Natural killer cell treated with Interleukin-12 subunit alpha and Interleukin-12 subunit beta and Interleukin-15 and Interleukin-18, amount 100 ng/mL, for 72 hours (primary cell): ENCODE measurements around the gene FUT1. TPM values are rescaled to one million over a fixed set of nuclear protein-coding genes. Genes with fewer than 3 reads are reported as not detected.
"Not testable (repeated sequence)": the region's sequence is repeated elsewhere in the genome, so short reads cannot be mapped to it uniquely, and the experiment has no call there.

Source experiments
- ATAC-seq, 2 donors: fragments of 150-1000 bp; cut with Tn5 transposase in 1 of 2; sonication (Bioruptor Pico), chemical (Tn5 transposase) in 1 of 2; 2 replicates each; pipeline ENCODE4 v1.10.0; 2021
- DNase-seq: peaks from one replicate; pipeline ENCODE4 v3.0.0; 2022; ENCODE audit warnings: low spot score
- H3K27ac Mint-ChIP-seq, 2 donors: 1 replicate in 1 of 2; 2 replicates in 1 of 2; pipeline ENCODE4 v1.8.0; 2022; ENCODE audit warnings: mixed read lengths in 2 of 2, mild to moderate bottlenecking in 1 of 2, moderate library complexity in 1 of 2
- H3K27me3 Mint-ChIP-seq, 2 donors: 1 replicate in 1 of 2; 2 replicates in 1 of 2; pipeline ENCODE4 v1.8.0; 2022; ENCODE audit warnings: mixed read lengths in 2 of 2
- H3K36me3 Mint-ChIP-seq: one replicate; pipeline ENCODE4 v1.8.0; 2022; ENCODE audit warnings: mixed read lengths
- H3K4me1 Mint-ChIP-seq, 2 donors: 1 replicate in 1 of 2; 2 replicates in 1 of 2; pipeline ENCODE4 v1.8.0; 2022; ENCODE audit warnings: low read depth in 2 of 2, mixed read lengths in 2 of 2, mild to moderate bottlenecking in 1 of 2
- H3K4me3 Mint-ChIP-seq: one replicate; pipeline ENCODE4 v1.8.0; 2022; ENCODE audit warnings: mixed read lengths
- H3K9me3 Mint-ChIP-seq: 2 replicates; pipeline ENCODE4 v1.8.0; 2022; ENCODE audit warnings: mixed read lengths
- total RNA-seq, 2 donors: library from RNA; stranded (reverse); gene quantifications; one replicate each; pipeline ENCODE4 v1.2.3, GENCODE V29; 2022

Gene FUT1
- total RNA-seq, 2 donors from 2014 or later: 0.21 TPM; not detected in 1

GRCh38 chr19:48724796-48725753 lies 27.4 kb downstream of the FUT1 start:
- Mint-ChIP-seq H3K9me3 (peaks cover 8% of the 10 kb centered on the region), H3K27ac (peak overlapping the region; percentile 77 to 86), H3K36me3 (peaks cover 16% of the 10 kb centered on the region), H3K4me3 (peak overlapping the region; percentile 47), H3K4me1 (peaks cover 21 to 26% of the 10 kb centered on the region in 2 donors), H3K27me3 (no peaks in the 10 kb centered on the region)
- peak; percentile 42 to 59 for ATAC-seq
- DNase-seq: no peak

GRCh38 chr19:48722196-48722708 lies 30.2 kb downstream of the FUT1 start:
- Mint-ChIP-seq H3K27ac (no peak overlapping the region), H3K27me3 (no peaks in the 10 kb centered on the region), H3K36me3 (peaks cover 16% of the 10 kb centered on the region), H3K4me1 (peaks cover 21 to 26% of the 10 kb centered on the region in 2 donors), H3K9me3 (peaks cover 8% of the 10 kb centered on the region), H3K4me3 (no peak overlapping the region)
- ATAC-seq (no peak), DNase-seq (no peak)

- Mint-ChIP-seq H3K27ac (peak overlapping the region; percentile 88 to 92), H3K4me1 (peaks cover 12 to 16% of the 10 kb centered on the region in 2 donors), H3K9me3 (peaks cover 3% of the 10 kb centered on the region), H3K4me3 (peak overlapping the region; percentile 90), H3K27me3 (no peaks in the 10 kb centered on the region), H3K36me3 (peaks cover 9% of the 10 kb centered on the region)
- ATAC-seq (peak; percentile 94 to 95), DNase-seq (peak; percentile 95)
Observed at GRCh38 chr19:48720613-48721296, 31.7 kb downstream of the FUT1 start.

- DNase-seq: no peak
- Mint-ChIP-seq H3K27ac (peak overlapping the region; percentile 88 to 92), H3K9me3 (peaks cover 3% of the 10 kb centered on the region), H3K36me3 (peaks cover 5% of the 10 kb centered on the region), H3K4me1 (peaks cover 9 to 12% of the 10 kb centered on the region in 2 donors), H3K27me3 (no peaks in the 10 kb centered on the region), H3K4me3 (peak overlapping the region; percentile 90)
- peak in 1 of 2 donors; percentile 1 for ATAC-seq
Observed at GRCh38 chr19:48720251-48720612, 32.2 kb downstream of the FUT1 start.

- peaks cover 6 to 9% of the 10 kb centered on the region in 2 donors for H3K4me1 Mint-ChIP-seq
- H3K4me3 Mint-ChIP-seq: peak within 1 kb of the TSS; percentile 90
- H3K9me3 Mint-ChIP-seq: no peaks in the 10 kb centered on the region
- DNase-seq (no peak), ATAC-seq (no peak)
- H3K36me3 Mint-ChIP-seq: no peaks in the 10 kb centered on the region
- H3K27ac Mint-ChIP-seq: peak within 1 kb of the TSS; percentile 88 to 92
- H3K27me3 Mint-ChIP-seq: no peaks in the 10 kb centered on the region
Observed at GRCh38 chr19:48719263-48720171, 32.9 kb downstream of the FUT1 start, which contains the start of gene MAMSTR. Gene MAMSTR (minus strand): TSS chr19:48719725. CDS start chr19:48719031, 694 bp downstream.

GRCh38 chr19:48718711-48719231 lies 33.7 kb downstream of the FUT1 start:
- Mint-ChIP-seq H3K27ac (no peak overlapping the region), H3K4me1 (peaks cover 7 to 9% of the 10 kb centered on the region in 2 donors), H3K9me3 (no peaks in the 10 kb centered on the region), H3K36me3 (no peaks in the 10 kb centered on the region), H3K4me3 (no peak overlapping the region), H3K27me3 (no peaks in the 10 kb centered on the region)
- no peak for DNase-seq
- ATAC-seq: no peak

GRCh38 chr19:48718106-48718505 lies 34.3 kb downstream of the FUT1 start:
- ATAC-seq, H3K27me3 Mint-ChIP-seq, H3K4me3 Mint-ChIP-seq, H3K4me1 Mint-ChIP-seq, H3K36me3 Mint-ChIP-seq, H3K9me3 Mint-ChIP-seq, H3K27ac Mint-ChIP-seq, DNase-seq: not testable (repeated sequence)

- H3K9me3 Mint-ChIP-seq: no peaks in the 10 kb centered on the region
- no peak for DNase-seq
- H3K4me1 Mint-ChIP-seq: peaks cover 7 to 9% of the 10 kb centered on the region in 2 donors
- ATAC-seq: no peak
- no peak overlapping the region for H3K4me3 Mint-ChIP-seq
- no peaks in the 10 kb centered on the region for H3K27me3 Mint-ChIP-seq
- H3K27ac Mint-ChIP-seq: no peak overlapping the region
- no peaks in the 10 kb centered on the region for H3K36me3 Mint-ChIP-seq
Observed at GRCh38 chr19:48716562-48717291, 35.7 kb downstream of the FUT1 start.

- Mint-ChIP-seq H3K4me1 (peaks cover 6 to 9% of the 10 kb centered on the region in 2 donors), H3K27ac (no peak overlapping the region), H3K27me3 (no peaks in the 10 kb centered on the region), H3K4me3 (no peak overlapping the region), H3K9me3 (no peaks in the 10 kb centered on the region), H3K36me3 (no peaks in the 10 kb centered on the region)
- ATAC-seq (no peak), DNase-seq (no peak)
Observed at GRCh38 chr19:48715681-48716171, 36.7 kb downstream of the FUT1 start.

- Mint-ChIP-seq H3K27me3 (no peaks in the 10 kb centered on the region), H3K4me3 (peak overlapping the region; percentile 77), H3K36me3 (no peaks in the 10 kb centered on the region), H3K9me3 (no peaks in the 10 kb centered on the region), H3K27ac (peak overlapping the region; percentile 66 to 79), H3K4me1 (peaks cover 2 to 9% of the 10 kb centered on the region in 2 donors)
- ATAC-seq (no peak), DNase-seq (no peak)
Observed at GRCh38 chr19:48714759-48715675, 37.4 kb downstream of the FUT1 start.

GRCh38 chr19:48713864-48714755 lies 38.3 kb downstream of the FUT1 start:
- H3K27me3 Mint-ChIP-seq: no peaks in the 10 kb centered on the region
- peak overlapping the region; percentile 77 for H3K4me3 Mint-ChIP-seq
- H3K27ac Mint-ChIP-seq: peak overlapping the region; percentile 66 to 79
- H3K4me1 Mint-ChIP-seq: peaks cover 2 to 9% of the 10 kb centered on the region in 2 donors
- H3K9me3 Mint-ChIP-seq: no peaks in the 10 kb centered on the region
- H3K36me3 Mint-ChIP-seq: no peaks in the 10 kb centered on the region
- DNase-seq (peak; percentile 99), ATAC-seq (peak; percentile 95 to 96)
